ENCODE measurements around the gene MAN1A1.

MAN1A1 gene

GRCh38 chr6:119277052-119277451 lies 72.5 kb downstream of the MAN1A1 start:
- Histone ChIP-seq H3K9me2 (replicated peaks; ENCODE audit: low read depth, low read length) (no peaks in the 10 kb centered on the region), H3K4me3 (ENCODE audit: low read length, poor library complexity, severe bottlenecking) (no peak overlapping the region), H3K36me3 (ENCODE audit: insufficient read depth, low read length) (no peaks in the 10 kb centered on the region; the same call in 1 of the 2 replicates), H3F3A (ENCODE audit: low read depth) (no peaks in the 10 kb centered on the region), H3K79me2 (ENCODE audit: insufficient read depth, low read length) (no peaks in the 10 kb centered on the region), H4K20me1 (ENCODE audit: insufficient read depth, low read length, poor library complexity, severe bottlenecking) (no peaks in the 10 kb centered on the region), H3K9me3 (ENCODE audit: insufficient read depth, low read depth, low read length) (no peaks in the 10 kb centered on the region), H3K4me1 (ENCODE audit: insufficient read depth, low read length, poor library complexity, severe bottlenecking) (peaks cover 9% of the 10 kb centered on the region), H3K9ac (ENCODE audit: low read depth, low read length, poor library complexity, severe bottlenecking) (no peak overlapping the region), H2AFZ (ENCODE audit: low read length) (no peak overlapping the region), H3K4me2 (ENCODE audit: low read depth, low read length, poor library complexity, severe bottlenecking) (no peak overlapping the region), H3K27me3 (ENCODE audit: insufficient read depth, low read length, poor library complexity, severe bottlenecking) (no peaks in the 10 kb centered on the region)
- TF ChIP-seq CTCF (conservative IDR thresholded peaks at IDR 0.05; ENCODE audit: low read length) (no peak), EZH2phosphoT487 (IDR thresholded peaks at IDR 0.05; ENCODE audit: borderline replicate concordance) (no peak)

GRCh38 chr6:119276211-119276610 lies 73.3 kb downstream of the MAN1A1 start:
- Histone ChIP-seq H3K27me3 (ENCODE audit: insufficient read depth, low read length, poor library complexity, severe bottlenecking) (no peaks in the 10 kb centered on the region), H3K36me3 (ENCODE audit: insufficient read depth, low read length) (peaks cover under 1% of the 10 kb centered on the region; the same call in 1 of the 2 replicates), H3F3A (ENCODE audit: low read depth) (no peaks in the 10 kb centered on the region), H2AFZ (ENCODE audit: low read length) (no peak overlapping the region), H3K9me3 (ENCODE audit: insufficient read depth, low read depth, low read length) (no peaks in the 10 kb centered on the region), H3K79me2 (ENCODE audit: insufficient read depth, low read length) (no peaks in the 10 kb centered on the region), H3K4me2 (ENCODE audit: low read depth, low read length, poor library complexity, severe bottlenecking) (no peak overlapping the region), H3K9ac (ENCODE audit: low read depth, low read length, poor library complexity, severe bottlenecking) (no peak overlapping the region), H3K4me3 (ENCODE audit: low read length, poor library complexity, severe bottlenecking) (no peak overlapping the region), H3K9me2 (replicated peaks; ENCODE audit: low read depth, low read length) (no peaks in the 10 kb centered on the region), H3K4me1 (ENCODE audit: insufficient read depth, low read length, poor library complexity, severe bottlenecking) (peaks cover 9% of the 10 kb centered on the region), H4K20me1 (ENCODE audit: insufficient read depth, low read length, poor library complexity, severe bottlenecking) (no peaks in the 10 kb centered on the region)
- TF ChIP-seq CTCF (conservative IDR thresholded peaks at IDR 0.05; ENCODE audit: low read length) (no peak), EZH2phosphoT487 (IDR thresholded peaks at IDR 0.05; ENCODE audit: borderline replicate concordance) (no peak)

- Histone ChIP-seq H3K4me1 (ENCODE audit: insufficient read depth, low read length, poor library complexity, severe bottlenecking) (peaks cover 9% of the 10 kb centered on the region), H3K4me2 (ENCODE audit: low read depth, low read length, poor library complexity, severe bottlenecking) (no peak overlapping the region), H3K79me2 (ENCODE audit: insufficient read depth, low read length) (no peaks in the 10 kb centered on the region)
Observed at GRCh38 chr6:119274197-119274595, 75.4 kb downstream of the MAN1A1 start.

More at GRCh38 chr6:119274197-119274595, 75.4 kb downstream of the MAN1A1 start:
- H4K20me1 ChIP-seq (ENCODE audit: insufficient read depth, low read length, poor library complexity, severe bottlenecking) = no peaks in the 10 kb centered on the region
- H3K36me3 ChIP-seq (ENCODE audit: insufficient read depth, low read length) = peaks cover 11% of the 10 kb centered on the region
- peaks cover 9% of the 10 kb centered on the region; the same call in 1 of the 2 replicates for H3K9me3 ChIP-seq (ENCODE audit: insufficient read depth, low read depth, low read length)
- no peaks in the 10 kb centered on the region for H3K9me2 ChIP-seq (replicated peaks; ENCODE audit: low read depth, low read length)
- H3K27me3 ChIP-seq (ENCODE audit: insufficient read depth, low read length, poor library complexity, severe bottlenecking) = no peaks in the 10 kb centered on the region
- no peak overlapping the region for H3K4me3 ChIP-seq (ENCODE audit: low read length, poor library complexity, severe bottlenecking)
- TF ChIP-seq EZH2phosphoT487 (IDR thresholded peaks at IDR 0.05; ENCODE audit: borderline replicate concordance) (no peak), CTCF (conservative IDR thresholded peaks at IDR 0.05; ENCODE audit: low read length) (no peak)
- no peak overlapping the region for H3K9ac ChIP-seq (ENCODE audit: low read depth, low read length, poor library complexity, severe bottlenecking)
- no peaks in the 10 kb centered on the region for H3F3A ChIP-seq (ENCODE audit: low read depth)
- H2AFZ ChIP-seq (ENCODE audit: low read length) = no peak overlapping the region

Data from Loucy (cell line).